ENCODE data around the gene DESI1. TPM values are rescaled to one million over a fixed set of nuclear protein-coding genes. Genes with fewer than 3 reads are reported as not detected.

Gene DESI1
- total RNA-seq, 1 donor from 2014 or later, result 34.5 TPM

GRCh38 chr22:41551877-41552582, 68.8 kb downstream of the DESI1 start:
- H3K4me1 Mint-ChIP-seq (ENCODE audit: low read depth, unreplicated experiment), result peaks cover 11% of the 10 kb centered on the region
- H3K36me3 Mint-ChIP-seq (ENCODE audit: unreplicated experiment), result no peaks in the 10 kb centered on the region
- peak overlapping the region; percentile 18 for H3K4me3 Mint-ChIP-seq (ENCODE audit: unreplicated experiment)
- no peak overlapping the region for H3K27ac Mint-ChIP-seq (ENCODE audit: unreplicated experiment)
- TF ChIP-seq CTCF (IDR thresholded peaks at IDR 0.05; ENCODE audit: partially characterized antibody, unreplicated experiment), result no peak
- H3K9me3 Mint-ChIP-seq (ENCODE audit: unreplicated experiment), result no peaks in the 10 kb centered on the region
- no peak for DNase-seq
- peaks cover 6% of the 10 kb centered on the region for H3K27me3 Mint-ChIP-seq (ENCODE audit: unreplicated experiment)

- Mint-ChIP-seq H3K4me1 (ENCODE audit: low read depth, unreplicated experiment) (peaks cover 8% of the 10 kb centered on the region), H3K27me3 (ENCODE audit: unreplicated experiment) (peaks cover 6% of the 10 kb centered on the region), H3K36me3 (ENCODE audit: unreplicated experiment) (no peaks in the 10 kb centered on the region), H3K27ac (ENCODE audit: unreplicated experiment) (no peak overlapping the region), H3K4me3 (ENCODE audit: unreplicated experiment) (no peak overlapping the region), H3K9me3 (ENCODE audit: unreplicated experiment) (no peaks in the 10 kb centered on the region)
- DNase-seq, result no peak
- TF ChIP-seq CTCF (IDR thresholded peaks at IDR 0.05; ENCODE audit: partially characterized antibody, unreplicated experiment), result no peak
These were observed 69.8 kb downstream of the DESI1 start for GRCh38 chr22:41550952-41551491.

GRCh38 chr22:41548830-41549211, 72.0 kb downstream of the DESI1 start:
- no peak overlapping the region for H3K4me3 Mint-ChIP-seq (ENCODE audit: unreplicated experiment)
- peaks cover 4% of the 10 kb centered on the region for H3K27me3 Mint-ChIP-seq (ENCODE audit: unreplicated experiment)
- H3K36me3 Mint-ChIP-seq (ENCODE audit: unreplicated experiment), result no peaks in the 10 kb centered on the region
- DNase-seq, result no peak
- no peak for TF ChIP-seq CTCF (IDR thresholded peaks at IDR 0.05; ENCODE audit: partially characterized antibody, unreplicated experiment)
- H3K4me1 Mint-ChIP-seq (ENCODE audit: low read depth, unreplicated experiment), result peaks cover 14% of the 10 kb centered on the region
- no peak overlapping the region for H3K27ac Mint-ChIP-seq (ENCODE audit: unreplicated experiment)
- H3K9me3 Mint-ChIP-seq (ENCODE audit: unreplicated experiment), result no peaks in the 10 kb centered on the region

Other genes starting within 250 kb of the DESI1 start
- 13.9 TPM for gene TEF, start 239.1 kb downstream of the DESI1 start, total RNA-seq (ENCODE audit: unreplicated experiment)
- gene TOB2, start 174.2 kb downstream of the DESI1 start, total RNA-seq (ENCODE audit: unreplicated experiment), result 43.3 TPM
- gene PHF5A, start 152.4 kb downstream of the DESI1 start, total RNA-seq (ENCODE audit: unreplicated experiment), result 36.1 TPM
- gene ACO2, start 151.9 kb downstream of the DESI1 start, total RNA-seq (ENCODE audit: unreplicated experiment), result 114 TPM
- 24.6 TPM for gene POLR3H, start 76.6 kb downstream of the DESI1 start, total RNA-seq (ENCODE audit: unreplicated experiment)
- gene CSDC2, start 60.0 kb downstream of the DESI1 start, total RNA-seq (ENCODE audit: unreplicated experiment), result 4.7 TPM
- gene PMM1, start 31.2 kb downstream of the DESI1 start, total RNA-seq (ENCODE audit: unreplicated experiment), result 35.0 TPM
- 155 TPM for gene XRCC6, start 252 bp upstream of the DESI1 start, total RNA-seq (ENCODE audit: unreplicated experiment)
- 93.5 TPM for gene SNU13, start 67.8 kb upstream of the DESI1 start, total RNA-seq (ENCODE audit: unreplicated experiment)
- gene MEI1, start 78.5 kb upstream of the DESI1 start, total RNA-seq (ENCODE audit: unreplicated experiment), result 0.64 TPM
- 9.4 TPM for gene CCDC134, start 179.6 kb upstream of the DESI1 start, total RNA-seq (ENCODE audit: unreplicated experiment)
- 291 TPM for gene SREBF2, start 212.1 kb upstream of the DESI1 start, total RNA-seq (ENCODE audit: unreplicated experiment)